Endothelial cell of umbilical vein (primary cell): ENCODE data around the gene PPP2R2D. TPM values are rescaled to one million over a fixed set of nuclear protein-coding genes. Genes with fewer than 3 reads are reported as not detected.

Experiments used
- BruUV-seq: library from RNA; stranded (reverse); fragments of 400-500 nt; replicated peaks from 2 replicates; lab custom pipeline; 2021; lab: Mats Ljungman, UMichigan
- CTCF ChIA-PET: fragments of 300-600, 350-600 bp; sonication (Branson Sonifier 250); formaldehyde crosslinking; loops from one replicate; lab custom pipeline; 2021; ENCODE audit warnings: antibody characterized with exemption, inconsistent platforms; lab: Charles Lee
- POLR2A ChIA-PET: fragments of 300-600, 350-600 bp; sonication (Branson Sonifier 250); formaldehyde crosslinking; loops from one replicate; lab custom pipeline; 2021; ENCODE audit warnings: antibody characterized with exemption, inconsistent platforms; lab: Charles Lee
- DNase-seq: peaks from one replicate; pipeline ENCODE4 v3.0.0-alpha.2; 2011; ENCODE audit warnings: low read depth, low spot score
- FAIRE-seq: peaks from 2 replicates; lab custom pipeline; 2011; peaks lifted over from hg19 to GRCh38; lab: Jason Lieb, UNC
- H2AFZ ChIP-seq: 2 replicates; pipeline ENCODE4 v1.6.0; 2012; ENCODE audit warnings: low read depth, low read length, control low read depth, inconsistent platforms
- H3K27ac ChIP-seq: 2 replicates; pipeline ENCODE4 v1.5.1; 2011; ENCODE audit warnings: low read depth, mild to moderate bottlenecking, control low read depth, low read length, moderate library complexity; ENCODE audit not compliant: insufficient read depth
- H3K27me3 ChIP-seq, 2 experiments: 2 replicates each; pipeline versions ENCODE4 v1.6.0 to v1.6.1; 2011; ENCODE audit warnings: low read length in 2 of 2, mixed read lengths in 1 of 2; ENCODE audit not compliant: control insufficient read depth in 2 of 2, insufficient read depth in 2 of 2
- H3K36me3 ChIP-seq, 2 experiments: 2 replicates in 1 of 2; 3 replicates in 1 of 2; pipeline ENCODE4 v1.5.1; 2011; ENCODE audit warnings: low read length in 2 of 2, mild to moderate bottlenecking in 1 of 2, moderate library complexity in 1 of 2; ENCODE audit not compliant: control insufficient read depth in 2 of 2, insufficient read depth in 2 of 2; ENCODE audit errors: extremely low read depth in 1 of 2
- H3K4me1 ChIP-seq: 3 replicates; pipeline ENCODE4 v1.5.1; 2011; ENCODE audit warnings: mild to moderate bottlenecking, low read length; ENCODE audit not compliant: control insufficient read depth, insufficient read depth; ENCODE audit errors: extremely low read depth
- H3K4me2 ChIP-seq: 2 replicates; pipeline ENCODE4 v1.6.1; 2011; ENCODE audit warnings: low read length, control low read depth, mixed read lengths; ENCODE audit not compliant: insufficient read depth
- H3K4me3 ChIP-seq, 3 experiments: fragments of 200-600 bp in 1 of 3; sonication (generic), shearing (Covaris generic) in 1 of 3; replicated peaks in 1 of 3; 2 replicates each; pipeline ENCODE4 v1.5.1; 2011 to 2016; ENCODE audit warnings: control low read depth in 3 of 3, low read length in 3 of 3, mild to moderate bottlenecking in 2 of 3, inconsistent platforms in 1 of 3, low read depth in 1 of 3, moderate library complexity in 1 of 3; ENCODE audit not compliant: insufficient read depth in 1 of 3
- H3K79me2 ChIP-seq: 2 replicates; pipeline ENCODE4 v1.6.0; 2012; ENCODE audit warnings: low read length, inconsistent platforms; ENCODE audit not compliant: control insufficient read depth, insufficient read depth
- H3K9ac ChIP-seq: replicated peaks from 2 replicates; pipeline ENCODE3; 2011; ENCODE audit warnings: low read length, control low read depth; ENCODE audit not compliant: insufficient read depth; ENCODE audit errors: extremely low read depth
- H3K9me1 ChIP-seq: replicated peaks from 3 replicates; pipeline ENCODE4 v1.6.0; 2011; ENCODE audit warnings: mild to moderate bottlenecking, low read length; ENCODE audit not compliant: control insufficient read depth, insufficient read depth; ENCODE audit errors: extremely low read depth
- H3K9me3 ChIP-seq: replicated peaks from 2 replicates; pipeline ENCODE4 v1.5.1; 2012; ENCODE audit warnings: low read length, inconsistent platforms; ENCODE audit not compliant: control insufficient read depth, insufficient read depth
- H4K20me1 ChIP-seq: replicated peaks from 2 replicates; pipeline ENCODE3; 2011; ENCODE audit warnings: mild to moderate bottlenecking, low read length; ENCODE audit not compliant: control insufficient read depth, insufficient read depth; ENCODE audit errors: extremely low read depth
- CTCF ChIP-seq, 2 donors: IDR thresholded peaks; 1 replicate in 1 of 2; 2 replicates in 1 of 2; pipeline ENCODE4 v1.5.1; 2011; ENCODE audit warnings: low read length in 2 of 2, mild to moderate bottlenecking in 2 of 2, moderate library complexity in 2 of 2, control low read depth in 1 of 2, inconsistent platforms in 1 of 2, low read depth in 1 of 2; ENCODE audit not compliant: insufficient read depth in 1 of 2; ENCODE audit errors: extremely low read depth in 1 of 2
- EZH2 ChIP-seq: IDR thresholded peaks from 2 replicates; pipeline ENCODE4 v1.6.1; 2012; ENCODE audit warnings: borderline replicate concordance, low read depth, mild to moderate bottlenecking, moderate library complexity, low read length, inconsistent platforms; ENCODE audit not compliant: severe bottlenecking
- FOS ChIP-seq: IDR thresholded peaks from 2 replicates; pipeline ENCODE4 v1.6.1; 2011; ENCODE audit warnings: mild to moderate bottlenecking, low read length, moderate library complexity, borderline replicate concordance; ENCODE audit not compliant: insufficient read depth
- GATA2 ChIP-seq: IDR thresholded peaks from 2 replicates; pipeline ENCODE4 v1.7.0; 2011; ENCODE audit warnings: low read depth, mild to moderate bottlenecking, moderate library complexity, mixed read lengths, low read length; ENCODE audit not compliant: insufficient read length, insufficient read depth
- JUN ChIP-seq: IDR thresholded peaks from 2 replicates; pipeline ENCODE4 v1.6.1; 2011; ENCODE audit warnings: borderline replicate concordance, low read depth; ENCODE audit not compliant: insufficient read length, insufficient read depth
- MAX ChIP-seq: IDR thresholded peaks from 2 replicates; pipeline ENCODE4 v1.6.1; 2011; ENCODE audit not compliant: insufficient read depth, insufficient read length
- MYC ChIP-seq: IDR thresholded peaks from one replicate; pipeline ENCODE4 v1.6.1; 2011; ENCODE audit warnings: mild to moderate bottlenecking, low read depth, low read length
- POLR2A ChIP-seq: IDR thresholded peaks from 2 replicates; pipeline ENCODE4 v1.6.1; 2012; ENCODE audit warnings: low read depth, mild to moderate bottlenecking, control low read depth, low read length
- POLR2AphosphoS5 ChIP-seq: IDR thresholded peaks from 2 replicates; pipeline ENCODE4 v1.6.1; 2012; ENCODE audit warnings: low read depth, mild to moderate bottlenecking, control low read depth, low read length, moderate library complexity; ENCODE audit not compliant: insufficient read depth
- dilution Hi-C: fragments of 300-500 bp; cut with MboI; formaldehyde crosslinking; loops from one replicate; pipeline ENCODE4 v1.15.0; 2019; ENCODE audit warnings: low sequenced_read_pairs; ENCODE audit not compliant: extremely low pct_ligation_motif_present
- intact Hi-C: fragments of 100-400 bp; cut with micrococcal nuclease; formaldehyde crosslinking; loops from one replicate; pipeline ENCODE4 v1.10.0; 2022
- polyA plus RNA-seq, 4 experiments: library from polyadenylated mRNA; depleted of rRNA in 3 of 4; stranded (reverse) in 3 of 4; unstranded in 1 of 4; fragments of >200 nt; gene quantifications; 2 replicates each; pipeline versions ENCODE4 v1.2.1 to v1.2.3, GENCODE V29; 2011 to 2012; ENCODE audit warnings: missing spikeins in 1 of 4
- total RNA-seq: library from RNA; stranded (reverse); gene quantifications from 2 replicates; pipeline ENCODE4 v1.2.3, GENCODE V29; 2021

PPP2R2D gene
- total and polyA plus RNA-seq, 2 donors (not counting 3 experiments of a cell fraction or from before 2014, with no cell fraction given), result 29.9 to 36.3 TPM

GRCh38 chr10:131955591-131956340 lies 55.0 kb downstream of the PPP2R2D start:
- no peaks in the 10 kb centered on the region for H3K9me3 ChIP-seq
- H3K4me2 ChIP-seq, result no peak overlapping the region
- no peaks in the 10 kb centered on the region for H3K27me3 ChIP-seq
- DNase-seq (no peak), FAIRE-seq (no peak)
- intact Hi-C loops, result no loop called here
- H3K27ac ChIP-seq, result no peak overlapping the region
- ChIA-PET POLR2A (no interaction called here), CTCF (interaction anchor here (2.1 kb wide), 1 partner anchor 67 kb away, joined by 4 read pairs; no protein-coding TSS in a partner anchor)
- no peaks in the 10 kb centered on the region for H3K4me1 ChIP-seq
- H3K79me2 ChIP-seq, result peaks cover 18% of the 10 kb centered on the region
- no peak overlapping the region for H2AFZ ChIP-seq
- peaks cover 3 to 31% of the 10 kb centered on the region in 2 experiments for H3K36me3 ChIP-seq
- H3K9ac ChIP-seq, result no peak overlapping the region
- TSS peak; percentile 39 for BruUV-seq
- H3K9me1 ChIP-seq, result no peaks in the 10 kb centered on the region
- no peaks in the 10 kb centered on the region for H4K20me1 ChIP-seq
- H3K4me3 ChIP-seq, result no peak overlapping the region
- TF ChIP-seq JUN (no peak), MYC (no peak), GATA2 (no peak)
- dilution Hi-C loops, result no loop called here

- Histone ChIP-seq H3K27me3 (no peaks in the 10 kb centered on the region), H3K4me2 (no peak overlapping the region), H3K4me3 (no peak overlapping the region), H2AFZ (no peak overlapping the region), H3K9me3 (no peaks in the 10 kb centered on the region), H3K36me3 (peaks cover 3 to 36% of the 10 kb centered on the region in 2 experiments), H3K9me1 (no peaks in the 10 kb centered on the region), H4K20me1 (no peaks in the 10 kb centered on the region), H3K27ac (no peak overlapping the region), H3K4me1 (no peaks in the 10 kb centered on the region), H3K9ac (no peak overlapping the region), H3K79me2 (no peaks in the 10 kb centered on the region)
- FAIRE-seq (no peak), DNase-seq (no peak)
- ChIA-PET POLR2A (no interaction called here), CTCF (no interaction called here)
- dilution Hi-C loops (no loop called here), intact Hi-C loops (loop anchor here (1.0 kb wide), 1 partner anchor 75 kb away; no protein-coding TSS in a partner anchor)
- TF ChIP-seq MAX (no peak), EZH2 (no peak), CTCF (IDR thresholded peaks at IDR 0.05; ENCODE audit: extremely low read depth in 1 of 2, insufficient read depth in 1 of 2, low read depth in 1 of 2, low read length in 2 of 2) (no peak), MYC (no peak), POLR2A (no peak), FOS (no peak), GATA2 (no peak), POLR2AphosphoS5 (no peak), JUN (no peak)
- BruUV-seq, result no TSS peak
These were observed 59.0 kb downstream of the PPP2R2D start for GRCh38 chr10:131959841-131960240.
